NCI-H69 (cell line): ENCODE data around the gene WDPCP.
"Not testable (repeated sequence)": the region's sequence is repeated elsewhere in the genome, so short reads cannot be mapped to it uniquely, and the experiment has no call there.

ENCODE experiments used
- DNase-seq: peaks from one replicate; lab custom pipeline; 2025; lab: John Stamatoyannopoulos, UW

The WDPCP gene

DNA sequence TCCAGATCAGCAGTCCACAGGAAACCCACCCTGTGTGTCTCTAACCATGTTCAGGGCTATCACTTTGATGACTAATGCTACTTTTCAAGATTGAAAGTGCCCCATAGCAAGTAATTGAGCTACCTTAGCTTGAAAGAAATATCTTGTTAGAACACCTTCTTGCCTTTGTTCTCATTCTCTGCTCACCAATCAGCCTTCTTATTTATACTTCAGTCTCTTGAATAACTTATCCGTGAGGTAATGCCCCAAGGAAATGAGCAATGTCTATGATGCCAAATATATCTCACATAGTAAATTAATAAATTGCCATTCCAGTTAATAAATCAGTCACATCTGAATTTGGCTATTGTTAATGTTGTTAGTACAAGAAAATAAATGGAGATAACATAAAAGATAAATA, 141.6 kb downstream of the WDPCP start:
- no peak for DNase-seq

DNA sequence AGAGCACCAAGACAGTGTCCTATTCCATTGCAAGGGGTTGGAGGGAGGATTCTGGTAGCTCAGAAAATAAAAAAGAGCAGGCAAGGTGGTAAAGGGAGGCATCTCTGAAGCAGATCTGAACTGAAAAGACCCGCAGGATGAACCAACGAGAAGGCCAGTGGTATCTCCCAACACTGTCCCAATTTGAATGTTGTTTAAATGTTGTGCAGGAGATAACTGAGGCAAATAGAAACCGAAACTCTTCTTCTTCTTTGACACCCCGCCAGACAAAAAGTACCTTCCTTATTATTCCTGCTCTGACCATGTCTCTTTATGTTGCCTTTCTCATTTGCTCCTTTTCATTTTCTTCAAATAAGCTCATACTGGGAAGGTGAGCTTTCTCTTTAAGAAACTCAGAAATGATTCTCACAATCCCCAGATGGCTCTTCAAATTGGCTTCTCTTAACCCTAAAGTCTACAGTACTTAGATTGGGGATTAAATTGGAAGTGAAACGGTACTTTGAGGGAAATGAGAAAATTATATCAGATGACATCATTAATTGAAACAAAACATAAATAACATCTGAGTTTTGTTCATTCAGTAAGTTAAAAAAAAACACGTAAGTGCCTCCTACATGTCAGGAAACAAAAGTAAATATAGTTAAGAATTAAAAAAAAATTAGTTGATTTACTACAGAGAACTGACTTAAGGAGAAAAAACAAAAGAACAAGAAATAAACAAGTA, 143.6 kb downstream of the WDPCP start:
- no peak for DNase-seq

GRCh38 chr2:63440612-63441011, 147.7 kb downstream of the WDPCP start:
- no peak for DNase-seq

DNA sequence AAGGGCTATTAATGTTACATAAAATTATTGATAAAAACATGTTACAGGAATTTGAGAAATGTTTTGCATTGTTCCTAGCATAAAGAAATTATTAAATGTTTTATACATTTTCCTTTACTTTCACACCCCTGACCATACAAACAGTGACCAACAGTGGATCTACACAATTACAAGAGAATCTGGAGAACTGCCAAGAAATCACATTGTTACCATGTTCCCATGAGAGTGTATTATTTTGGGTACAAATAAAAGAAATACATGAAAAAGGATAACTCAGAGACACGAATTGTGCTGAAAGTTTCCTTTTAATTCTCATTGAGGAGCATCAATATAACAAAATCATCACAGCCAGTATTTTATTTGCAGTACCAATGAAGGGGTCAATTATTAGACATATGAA, 150.1 kb downstream of the WDPCP start:
- DNase-seq, result peak; percentile 59

DNA sequence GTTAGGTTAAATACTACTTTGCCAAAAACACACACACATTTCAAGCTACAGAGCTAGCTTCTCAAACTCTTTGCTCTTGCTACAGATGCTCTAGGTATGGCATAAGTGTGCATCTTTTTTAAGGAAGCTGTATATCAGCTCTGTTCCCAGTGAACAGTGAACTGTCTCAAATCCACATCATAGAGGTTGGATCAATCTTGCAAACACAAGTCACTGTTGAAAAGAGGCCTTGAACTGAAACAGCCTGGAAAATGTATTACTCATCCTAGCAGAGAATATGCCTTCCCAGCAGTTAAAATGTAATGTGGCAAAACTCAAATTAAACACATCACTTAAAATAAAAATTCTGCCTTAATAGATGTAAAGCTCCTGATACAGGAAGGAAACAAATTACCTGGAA, 151.8 kb downstream of the WDPCP start:
- no peak for DNase-seq

DNA sequence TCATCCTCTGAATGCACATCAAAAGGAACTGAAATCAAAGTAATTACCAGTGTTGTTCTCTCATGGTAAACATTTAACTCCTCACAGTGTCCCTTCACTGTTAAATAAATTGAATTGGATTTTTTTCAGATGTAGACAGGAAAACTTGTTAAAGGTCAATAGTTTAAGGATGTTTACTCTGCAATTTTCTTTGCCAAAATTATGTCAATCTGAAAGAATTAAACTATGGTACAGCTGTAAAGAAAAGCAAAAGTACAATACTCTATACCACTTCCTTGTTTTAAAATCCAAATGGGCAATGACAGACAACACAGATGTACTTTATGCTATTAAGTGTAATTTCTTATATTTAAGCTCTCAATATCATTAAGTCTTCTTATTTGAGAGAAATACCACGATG, 153.2 kb downstream of the WDPCP start:
- no peak for DNase-seq

DNA sequence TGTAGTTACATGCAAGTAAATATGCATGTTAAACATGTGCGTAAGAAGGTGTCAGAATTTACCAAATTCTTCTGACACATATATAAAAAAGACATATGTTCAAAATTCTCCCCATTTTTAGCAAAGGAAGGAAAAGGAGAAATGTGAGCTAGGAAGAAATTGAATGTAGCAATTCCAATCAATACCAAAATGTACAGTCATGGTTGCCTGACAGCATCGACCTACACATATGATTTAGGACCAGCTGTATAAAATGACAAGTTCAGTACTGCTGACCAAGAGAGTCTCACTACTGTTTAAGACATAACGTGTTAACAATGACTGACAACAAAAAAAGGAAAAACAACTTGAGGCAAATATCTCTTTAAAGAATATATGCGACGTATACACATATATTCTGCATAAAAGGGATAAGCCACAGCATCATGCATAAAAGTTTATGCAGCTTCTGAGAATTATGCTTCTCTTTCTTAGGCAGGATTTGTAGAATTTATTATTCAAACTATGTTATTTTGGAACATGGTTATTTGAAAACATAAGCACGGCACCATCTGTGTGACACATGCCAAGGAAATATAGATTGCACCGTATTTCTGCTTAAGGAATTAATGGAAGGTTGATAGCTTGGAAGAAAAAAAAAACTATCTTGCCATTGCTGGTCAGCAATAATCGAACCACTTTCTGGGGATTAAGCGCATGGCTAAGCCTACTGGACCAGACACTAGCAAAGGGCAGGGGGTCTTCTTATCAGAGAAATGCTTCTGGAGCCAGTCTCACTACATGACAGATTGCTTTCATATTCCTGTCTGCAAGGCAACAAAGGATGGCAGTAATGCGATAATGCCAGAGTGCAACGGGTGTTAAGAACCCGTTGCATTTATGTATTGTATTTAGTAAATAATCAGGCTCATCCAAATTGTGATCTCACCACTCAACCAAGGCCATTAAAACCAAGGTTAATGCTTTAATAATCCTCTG, 154.0 kb downstream of the WDPCP start:
- DNase-seq, result no peak

DNA sequence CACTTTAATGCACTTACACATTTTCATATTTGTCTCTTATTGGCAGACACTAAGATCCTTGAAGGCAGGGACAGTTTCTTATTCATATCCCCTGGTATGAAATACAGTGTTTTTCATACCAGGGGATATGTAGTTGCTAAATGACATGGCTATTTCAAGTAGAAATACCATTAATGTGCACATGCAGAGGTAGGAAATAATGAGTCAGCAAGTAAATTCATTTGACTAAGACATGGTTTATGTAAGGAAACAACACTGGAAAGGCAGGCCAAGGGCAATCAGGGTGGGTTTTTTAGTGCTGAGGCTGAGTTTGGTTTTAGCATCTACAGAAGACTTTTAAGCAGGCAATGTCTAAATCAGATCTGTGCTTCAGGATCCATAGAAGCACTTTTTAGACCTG, 155.9 kb downstream of the WDPCP start:
- DNase-seq, result no peak

- DNase-seq, result no peak
Measured at GRCh38 chr2:63425606-63426005, 162.7 kb downstream of the WDPCP start.

GRCh38 chr2:63425079-63425416, 163.2 kb downstream of the WDPCP start:
- DNase-seq, result no peak

- peak; percentile 39 for DNase-seq
Measured at GRCh38 chr2:63424329-63425078, 163.8 kb downstream of the WDPCP start.

DNA sequence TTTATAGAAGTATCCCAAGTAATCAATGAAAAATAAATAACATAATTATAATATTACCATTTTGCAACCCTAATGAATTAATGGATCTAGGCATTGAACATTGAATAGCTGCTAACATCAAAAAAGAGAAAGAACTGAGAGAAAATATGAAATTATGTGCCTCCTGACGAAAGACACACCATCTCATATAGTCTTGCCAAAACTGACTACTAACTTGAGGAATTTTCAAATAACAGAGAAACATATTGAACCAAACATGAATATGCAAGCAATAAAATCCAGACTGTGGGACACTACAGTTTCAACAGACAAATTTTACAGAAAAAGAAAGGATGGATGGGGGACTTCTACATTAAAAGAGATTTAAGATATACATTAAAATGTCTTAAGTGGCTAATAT, 165.7 kb downstream of the WDPCP start:
- no peak for DNase-seq

- no peak for DNase-seq
Measured at GRCh38 chr2:63408530-63408929, 179.7 kb downstream of the WDPCP start.

- DNase-seq, result no peak
Measured at GRCh38 chr2:63406641-63407040, 181.6 kb downstream of the WDPCP start.

DNA sequence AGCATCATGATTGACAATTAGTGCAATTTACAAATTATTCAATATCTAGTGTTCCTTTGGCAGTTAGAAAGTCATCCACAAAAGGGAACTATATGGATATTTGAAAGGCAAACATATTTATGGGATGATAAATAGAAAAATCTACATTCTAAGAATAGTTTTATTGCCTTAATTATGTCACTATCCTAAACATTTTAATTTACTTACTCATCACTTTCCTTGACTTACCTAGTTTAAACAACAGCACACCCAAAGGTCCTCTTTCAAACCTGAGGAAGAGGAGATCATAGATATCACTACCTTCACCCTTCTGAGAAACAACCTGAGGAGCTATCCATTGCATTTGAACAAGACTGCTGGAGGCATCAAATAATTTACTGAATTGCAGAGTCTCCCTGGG, 184.5 kb downstream of the WDPCP start:
- DNase-seq, result no peak

DNA sequence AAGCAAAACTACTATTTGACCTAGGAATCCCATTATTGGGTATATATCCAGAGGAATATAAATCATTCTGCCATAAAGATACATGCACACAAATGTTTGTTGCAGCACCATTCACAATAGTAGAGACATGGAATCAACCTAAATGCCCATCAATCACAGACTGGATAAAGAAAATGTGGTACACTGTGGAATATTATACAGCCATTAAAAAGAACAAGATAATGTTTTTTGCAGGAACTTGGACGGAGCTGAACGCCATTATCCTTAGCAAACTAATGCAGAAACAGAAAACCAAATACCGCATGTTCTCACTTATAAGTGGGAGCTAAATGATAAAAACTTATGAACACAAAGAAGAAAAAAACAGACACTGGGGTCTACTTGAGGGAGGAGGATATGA, 185.4 kb downstream of the WDPCP start:
- not testable (repeated sequence) for DNase-seq

GRCh38 chr2:63399156-63399555, 189.1 kb downstream of the WDPCP start:
- DNase-seq, result peak; percentile 93

DNA sequence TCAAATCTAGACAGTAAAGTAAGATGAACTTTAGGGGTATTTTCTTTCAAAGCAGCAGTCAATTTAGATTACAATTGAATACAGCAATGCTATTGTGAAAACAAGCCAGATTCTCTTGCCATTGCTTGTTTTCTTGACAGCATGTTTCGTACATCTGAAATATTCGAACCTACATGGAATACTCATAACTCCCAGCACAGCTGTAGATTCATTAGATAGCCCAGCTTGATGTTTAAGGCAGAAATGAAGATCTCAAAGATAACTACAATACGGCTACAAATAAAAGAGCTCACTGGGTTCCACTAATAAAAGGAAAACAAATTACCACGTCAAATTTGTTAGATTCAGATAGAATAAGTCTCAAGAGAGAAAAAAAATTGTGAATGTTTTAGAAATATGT, 208.8 kb downstream of the WDPCP start:
- DNase-seq, result no peak

GRCh38 chr2:63378589-63378988, 209.7 kb downstream of the WDPCP start:
- DNase-seq, result no peak

GRCh38 chr2:63374341-63374740, 213.9 kb downstream of the WDPCP start:
- no peak for DNase-seq

- DNase-seq, result no peak
Measured at GRCh38 chr2:63372549-63372948, 215.7 kb downstream of the WDPCP start.

GRCh38 chr2:63369146-63369545, 219.1 kb downstream of the WDPCP start:
- no peak for DNase-seq

GRCh38 chr2:63364866-63365265, 223.4 kb downstream of the WDPCP start:
- peak; percentile 93 for DNase-seq
